BJ (cell line): ENCODE results near the gene FMO4. TPM values are rescaled to one million over a fixed set of nuclear protein-coding genes. Genes with fewer than 3 reads are reported as not detected.
"Not testable (repeated sequence)": the region's sequence is repeated elsewhere in the genome, so short reads cannot be mapped to it uniquely, and the experiment has no call there.

Experiments
- CTCF ChIA-PET: fragments of 350-600 bp; formaldehyde crosslinking; extraction: SDS; loops from one replicate; lab custom pipeline; 2021; ENCODE audit warnings: antibody characterized with exemption, inconsistent platforms; lab: Yijun Ruan, JAX
- POLR2A ChIA-PET: fragments of 300-600 bp; sonication (Branson Sonifier 250); formaldehyde crosslinking; extraction: SDS; loops from one replicate; lab custom pipeline; 2021; ENCODE audit warnings: antibody characterized with exemption; lab: Charles Lee
- DNase-seq: peaks from one replicate; pipeline ENCODE4 v3.0.0-alpha.2; 2011; ENCODE audit warnings: low read depth
- H3K27me3 ChIP-seq: 2 replicates; pipeline ENCODE4 v1.6.0; 2011; ENCODE audit warnings: low read length; ENCODE audit not compliant: control insufficient read depth, insufficient read depth
- H3K36me3 ChIP-seq: 2 replicates; pipeline ENCODE4 v1.5.1; 2011; ENCODE audit warnings: low read length; ENCODE audit not compliant: control insufficient read depth, insufficient read depth
- H3K4me3 ChIP-seq: 2 replicates; pipeline ENCODE4 v1.5.1; 2011; ENCODE audit warnings: low read depth, mild to moderate bottlenecking, control low read depth, low read length
- CTCF ChIP-seq: IDR thresholded peaks from 2 replicates; pipeline ENCODE4 v1.5.1; 2011; ENCODE audit warnings: low read depth, mild to moderate bottlenecking, control low read depth, inconsistent platforms, low read length, moderate library complexity; ENCODE audit not compliant: insufficient read depth
- polyA plus RNA-seq: library from polyadenylated mRNA; depleted of rRNA; stranded (reverse); fragments of >200 nt; gene quantifications from 2 replicates; pipeline ENCODE4 v1.2.3, GENCODE V29; 2011

FMO4 gene
- polyA plus RNA-seq, 1 experiment: 4.2 TPM

GRCh38 chr1:171290621-171291020 is 23.4 kb upstream of the FMO4 start:
- Histone ChIP-seq H3K27me3 (no peaks in the 10 kb centered on the region), H3K36me3 (no peaks in the 10 kb centered on the region), H3K4me3 (no peak overlapping the region)
- POLR2A ChIA-PET: no interaction called here
- TF ChIP-seq CTCF: no peak
- CTCF ChIA-PET: interaction anchor here (0.8 to 1.4 kb wide), 4 partner anchors 17 to 45 kb away, joined by 3 to 4 read pairs (median 3); no protein-coding TSS in a partner anchor
- no peak for DNase-seq

GRCh38 chr1:171292799-171293198 is 21.2 kb upstream of the FMO4 start:
- no peak for TF ChIP-seq CTCF
- H3K27me3 ChIP-seq: no peaks in the 10 kb centered on the region
- ChIA-PET CTCF (interaction anchor here (0.8 to 1.8 kb wide), 6 partner anchors 21 to 212 kb away, joined by 3 to 8 read pairs (median 4); partner anchors contain the start of gene FMO4), POLR2A (interaction anchor here (0.8 to 1.1 kb wide), 3 partner anchors 21 to 461 kb away, joined by 3 to 6 read pairs (median 4); partner anchors contain the start of gene FMO4)
- no peak overlapping the region for H3K4me3 ChIP-seq
- H3K36me3 ChIP-seq: no peaks in the 10 kb centered on the region
- peak; percentile 99 for DNase-seq

GRCh38 chr1:171295383-171295782 is 18.6 kb upstream of the FMO4 start:
- peak; percentile 95 for DNase-seq
- H3K36me3 ChIP-seq, H3K4me3 ChIP-seq, H3K27me3 ChIP-seq: not testable (repeated sequence)
- ChIA-PET POLR2A (interaction anchor here (0.6 to 2.1 kb wide), 9 partner anchors 18 to 206 kb away, joined by 3 to 11 read pairs (median 4); partner anchors contain the start of gene FMO4), CTCF (interaction anchor here (0.9 to 3.4 kb wide), 10 partner anchors 8 to 157 kb away, joined by 3 to 17 read pairs (median 6); partner anchors contain the start of genes FMO1 and FMO4)

- DNase-seq: peak; percentile 78
- no peak for TF ChIP-seq CTCF
- POLR2A ChIA-PET: interaction anchor here (0.6 to 2.1 kb wide), 9 partner anchors 18 to 206 kb away, joined by 3 to 11 read pairs (median 4); partner anchors contain the start of gene FMO4
- H3K27me3 ChIP-seq: no peaks in the 10 kb centered on the region
- CTCF ChIA-PET: interaction anchor here (0.9 to 3.4 kb wide), 9 partner anchors 9 to 158 kb away, joined by 3 to 17 read pairs (median 4); partner anchors contain the start of genes FMO1 and FMO4
- no peaks in the 10 kb centered on the region for H3K36me3 ChIP-seq
- H3K4me3 ChIP-seq: no peak overlapping the region
These were observed 18.2 kb upstream of the FMO4 start for GRCh38 chr1:171295821-171296220.

- TF ChIP-seq CTCF: no peak
- ChIA-PET POLR2A (interaction anchor here (0.6 kb wide), 1 partner anchor 15 kb away, joined by 4 read pairs; no protein-coding TSS in a partner anchor), CTCF (interaction anchor here (0.6 to 3.4 kb wide), 7 partner anchors 10 to 687 kb away, joined by 3 to 17 read pairs (median 4); no protein-coding TSS in a partner anchor)
- DNase-seq: no peak
- no peaks in the 10 kb centered on the region for H3K36me3 ChIP-seq
- H3K27me3 ChIP-seq: no peaks in the 10 kb centered on the region
- no peak overlapping the region for H3K4me3 ChIP-seq
These were observed 17.1 kb upstream of the FMO4 start for GRCh38 chr1:171296897-171297296.
